ENCODE measurements around the gene EFCAB6. TPM values are rescaled to one million over a fixed set of nuclear protein-coding genes. Genes with fewer than 3 reads are reported as not detected.

Gene EFCAB6
- total and polyA plus RNA-seq, 10 of the 15 experiments (the other 5 are each of a cell fraction or from before 2014, with no cell fraction given) = 0.05 to 0.42 (median 0.19) TPM

DNA sequence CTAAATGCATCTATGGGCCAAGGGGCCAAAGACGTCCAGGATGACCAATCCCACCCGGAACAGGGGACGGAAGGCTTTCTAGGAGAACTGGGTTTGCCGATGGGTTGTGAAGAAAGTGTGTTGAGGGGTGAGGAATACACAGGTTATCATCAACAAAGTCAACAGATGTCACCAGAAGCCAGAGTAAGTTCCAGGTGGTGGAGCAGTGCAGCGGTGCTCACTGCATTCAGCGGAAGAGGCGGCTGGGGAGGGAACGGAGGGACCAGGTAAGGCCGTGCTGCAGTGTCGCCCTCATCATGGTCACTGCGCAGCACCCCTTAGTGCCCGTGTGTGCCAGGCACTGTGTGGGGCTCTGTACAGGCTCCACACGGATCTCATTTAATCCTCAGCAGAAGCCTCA, 176.0 kb downstream of the EFCAB6 start:
- H3K36me3 ChIP-seq (ENCODE audit: control insufficient read depth in 2 of 2, insufficient read depth in 2 of 2, low read length in 1 of 2) = no peaks in the 10 kb centered on the region
- no peak for ATAC-seq
- no peaks in the 10 kb centered on the region for H4K20me1 ChIP-seq (ENCODE audit: control insufficient read depth, insufficient read depth)
- FAIRE-seq = no peak
- H3K4me3 ChIP-seq = no peak overlapping the region
- H3K27ac ChIP-seq (ENCODE audit: control insufficient read depth, insufficient read depth) = no peak overlapping the region
- TF ChIP-seq MYB (IDR thresholded peaks at IDR 0.05; ENCODE audit: borderline replicate concordance, low read depth, low read length) (no peak), SMAD1 (IDR thresholded peaks at IDR 0.05; ENCODE audit: low read depth, partially characterized antibody) (no peak), NRF1 (conservative IDR thresholded peaks at IDR 0.05; ENCODE audit: low read depth, low read length) (no peak), MTA3 (IDR thresholded peaks at IDR 0.05; ENCODE audit: borderline replicate concordance, low read length) (no peak), RAD21 (IDR thresholded peaks at IDR 0.05; ENCODE audit: insufficient read depth, low read depth, low read length) (peak; percentile 16; the same call in 1 of the 2 replicates), DPF2 (IDR thresholded peaks at IDR 0.05) (no peak), SIN3A (IDR thresholded peaks at IDR 0.05; ENCODE audit: low read depth, low read length) (no peak), YY1 (IDR thresholded peaks at IDR 0.05; ENCODE audit: low read depth, low read length) (no peak), JUND (IDR thresholded peaks at IDR 0.05; ENCODE audit: low read depth, low read length) (no peak)
- TF ChIP-seq, protein P1, sequence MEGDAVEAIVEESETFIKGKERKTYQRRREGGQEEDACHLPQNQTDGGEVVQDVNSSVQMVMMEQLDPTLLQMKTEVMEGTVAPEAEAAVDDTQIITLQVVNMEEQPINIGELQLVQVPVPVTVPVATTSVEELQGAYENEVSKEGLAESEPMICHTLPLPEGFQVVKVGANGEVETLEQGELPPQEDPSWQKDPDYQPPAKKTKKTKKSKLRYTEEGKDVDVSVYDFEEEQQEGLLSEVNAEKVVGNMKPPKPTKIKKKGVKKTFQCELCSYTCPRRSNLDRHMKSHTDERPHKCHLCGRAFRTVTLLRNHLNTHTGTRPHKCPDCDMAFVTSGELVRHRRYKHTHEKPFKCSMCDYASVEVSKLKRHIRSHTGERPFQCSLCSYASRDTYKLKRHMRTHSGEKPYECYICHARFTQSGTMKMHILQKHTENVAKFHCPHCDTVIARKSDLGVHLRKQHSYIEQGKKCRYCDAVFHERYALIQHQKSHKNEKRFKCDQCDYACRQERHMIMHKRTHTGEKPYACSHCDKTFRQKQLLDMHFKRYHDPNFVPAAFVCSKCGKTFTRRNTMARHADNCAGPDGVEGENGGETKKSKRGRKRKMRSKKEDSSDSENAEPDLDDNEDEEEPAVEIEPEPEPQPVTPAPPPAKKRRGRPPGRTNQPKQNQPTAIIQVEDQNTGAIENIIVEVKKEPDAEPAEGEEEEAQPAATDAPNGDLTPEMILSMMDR (IDR thresholded peaks at IDR 0.05 in 2 of 3, conservative IDR thresholded peaks at IDR 0.05 in 1 of 3; ENCODE audit: control insufficient read depth in 2 of 3, extremely low read depth in 1 of 3, insufficient read depth in 1 of 3, low read depth in 3 of 3, low read length in 3 of 3) = peak in 1 of 3 experiments; percentile 9; a peak in 1 of 6 replicates
- TF ChIP-seq, protein P2, sequence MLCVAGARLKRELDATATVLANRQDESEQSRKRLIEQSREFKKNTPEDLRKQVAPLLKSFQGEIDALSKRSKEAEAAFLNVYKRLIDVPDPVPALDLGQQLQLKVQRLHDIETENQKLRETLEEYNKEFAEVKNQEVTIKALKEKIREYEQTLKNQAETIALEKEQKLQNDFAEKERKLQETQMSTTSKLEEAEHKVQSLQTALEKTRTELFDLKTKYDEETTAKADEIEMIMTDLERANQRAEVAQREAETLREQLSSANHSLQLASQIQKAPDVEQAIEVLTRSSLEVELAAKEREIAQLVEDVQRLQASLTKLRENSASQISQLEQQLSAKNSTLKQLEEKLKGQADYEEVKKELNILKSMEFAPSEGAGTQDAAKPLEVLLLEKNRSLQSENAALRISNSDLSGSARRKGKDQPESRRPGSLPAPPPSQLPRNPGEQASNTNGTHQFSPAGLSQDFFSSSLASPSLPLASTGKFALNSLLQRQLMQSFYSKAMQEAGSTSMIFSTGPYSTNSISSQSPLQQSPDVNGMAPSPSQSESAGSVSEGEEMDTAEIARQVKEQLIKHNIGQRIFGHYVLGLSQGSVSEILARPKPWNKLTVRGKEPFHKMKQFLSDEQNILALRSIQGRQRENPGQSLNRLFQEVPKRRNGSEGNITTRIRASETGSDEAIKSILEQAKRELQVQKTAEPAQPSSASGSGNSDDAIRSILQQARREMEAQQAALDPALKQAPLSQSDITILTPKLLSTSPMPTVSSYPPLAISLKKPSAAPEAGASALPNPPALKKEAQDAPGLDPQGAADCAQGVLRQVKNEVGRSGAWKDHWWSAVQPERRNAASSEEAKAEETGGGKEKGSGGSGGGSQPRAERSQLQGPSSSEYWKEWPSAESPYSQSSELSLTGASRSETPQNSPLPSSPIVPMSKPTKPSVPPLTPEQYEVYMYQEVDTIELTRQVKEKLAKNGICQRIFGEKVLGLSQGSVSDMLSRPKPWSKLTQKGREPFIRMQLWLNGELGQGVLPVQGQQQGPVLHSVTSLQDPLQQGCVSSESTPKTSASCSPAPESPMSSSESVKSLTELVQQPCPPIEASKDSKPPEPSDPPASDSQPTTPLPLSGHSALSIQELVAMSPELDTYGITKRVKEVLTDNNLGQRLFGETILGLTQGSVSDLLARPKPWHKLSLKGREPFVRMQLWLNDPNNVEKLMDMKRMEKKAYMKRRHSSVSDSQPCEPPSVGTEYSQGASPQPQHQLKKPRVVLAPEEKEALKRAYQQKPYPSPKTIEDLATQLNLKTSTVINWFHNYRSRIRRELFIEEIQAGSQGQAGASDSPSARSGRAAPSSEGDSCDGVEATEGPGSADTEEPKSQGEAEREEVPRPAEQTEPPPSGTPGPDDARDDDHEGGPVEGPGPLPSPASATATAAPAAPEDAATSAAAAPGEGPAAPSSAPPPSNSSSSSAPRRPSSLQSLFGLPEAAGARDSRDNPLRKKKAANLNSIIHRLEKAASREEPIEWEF (IDR thresholded peaks at IDR 0.05; ENCODE audit: insufficient replicate concordance, low read depth, low read length) = no peak
- TF ChIP-seq, protein P3, sequence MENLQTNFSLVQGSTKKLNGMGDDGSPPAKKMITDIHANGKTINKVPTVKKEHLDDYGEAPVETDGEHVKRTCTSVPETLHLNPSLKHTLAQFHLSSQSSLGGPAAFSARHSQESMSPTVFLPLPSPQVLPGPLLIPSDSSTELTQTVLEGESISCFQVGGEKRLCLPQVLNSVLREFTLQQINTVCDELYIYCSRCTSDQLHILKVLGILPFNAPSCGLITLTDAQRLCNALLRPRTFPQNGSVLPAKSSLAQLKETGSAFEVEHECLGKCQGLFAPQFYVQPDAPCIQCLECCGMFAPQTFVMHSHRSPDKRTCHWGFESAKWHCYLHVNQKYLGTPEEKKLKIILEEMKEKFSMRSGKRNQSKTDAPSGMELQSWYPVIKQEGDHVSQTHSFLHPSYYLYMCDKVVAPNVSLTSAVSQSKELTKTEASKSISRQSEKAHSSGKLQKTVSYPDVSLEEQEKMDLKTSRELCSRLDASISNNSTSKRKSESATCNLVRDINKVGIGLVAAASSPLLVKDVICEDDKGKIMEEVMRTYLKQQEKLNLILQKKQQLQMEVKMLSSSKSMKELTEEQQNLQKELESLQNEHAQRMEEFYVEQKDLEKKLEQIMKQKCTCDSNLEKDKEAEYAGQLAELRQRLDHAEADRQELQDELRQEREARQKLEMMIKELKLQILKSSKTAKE (IDR thresholded peaks at IDR 0.05; ENCODE audit: low read depth, poor library complexity, severe bottlenecking) = no peak
- in situ Hi-C loops (cut with MboI) (no loop called here), intact Hi-C loops (cut with micrococcal nuclease; ENCODE audit: unreplicated experiment) (no loop called here)
- no peaks in the 10 kb centered on the region for H3K79me2 ChIP-seq (ENCODE audit: control insufficient read depth, insufficient read depth, low read length)
- ChIA-PET RAD21 (ENCODE audit: unreplicated experiment) (no interaction called here), CTCF (no interaction called here), SMC1A (ENCODE audit: uncharacterized antibody, unreplicated experiment) (no interaction called here), POLR2A (no interaction called here)
- H3K4me1 ChIP-seq (ENCODE audit: control insufficient read depth, insufficient read depth, low read length) = no peaks in the 10 kb centered on the region
- WGBS (ENCODE audit: insufficient coverage, insufficient replicate concordance, low lambda C conversion rate, missing lambda C conversion rate) = 25% methylated on average over 13 of the region's 13 CpGs
- no TSS peak for BruUV-seq (replicated peaks)
- H3K27me3 ChIP-seq (replicated peaks in 1 of 2; ENCODE audit: control insufficient read depth in 2 of 2, insufficient read depth in 2 of 2, low read length in 1 of 2) = no peaks in the 10 kb centered on the region; a peak in 1 of 4 replicates
- no peak overlapping the region for H3K9ac ChIP-seq (ENCODE audit: control insufficient read depth, insufficient read depth, low read length)
- H3K4me2 ChIP-seq (ENCODE audit: control insufficient read depth, insufficient read depth) = no peak overlapping the region
- no peak for DNase-seq (ENCODE audit: low read depth, low spot score)
- H2AFZ ChIP-seq (ENCODE audit: control insufficient read depth, low read depth, low read length) = no peak overlapping the region
- H3K9me3 ChIP-seq (replicated peaks; ENCODE audit: control insufficient read depth, insufficient read depth, low read length) = no peaks in the 10 kb centered on the region; the same call in 2 of the 3 replicates

Measured in GM12878 (cell line).